ENCODE data around the gene MYL12A.
"Not testable (repeated sequence)": the region's sequence is repeated elsewhere in the genome, so short reads cannot be mapped to it uniquely, and the experiment has no call there.

The MYL12A gene

GRCh38 chr18:3254725-3255124 lies 7.1 kb downstream of the MYL12A start:
- DNase-seq, result no peak

DNA sequence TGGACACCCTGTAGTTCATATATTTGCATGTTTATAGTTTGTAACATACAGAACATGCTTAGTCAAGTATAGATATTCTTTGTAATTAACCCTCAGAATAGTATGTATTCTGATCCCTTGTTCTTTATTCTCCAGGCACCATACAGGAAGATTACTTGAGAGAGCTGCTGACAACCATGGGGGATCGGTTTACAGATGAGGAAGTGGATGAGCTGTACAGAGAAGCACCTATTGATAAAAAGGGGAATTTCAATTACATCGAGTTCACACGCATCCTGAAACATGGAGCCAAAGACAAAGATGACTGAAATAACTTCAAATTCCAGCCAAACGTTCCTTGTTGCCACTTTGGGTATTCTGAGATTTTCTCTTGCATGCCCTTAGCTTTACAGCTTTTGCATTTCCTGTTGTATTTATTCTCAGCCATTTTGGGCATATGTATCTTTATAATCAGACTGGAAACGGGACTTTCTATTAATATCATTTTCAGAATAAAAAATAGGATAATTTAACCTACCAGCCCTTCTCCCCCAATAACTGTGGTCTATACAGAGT lies 8.1 kb downstream of the MYL12A start:
- no peak for DNase-seq

GRCh38 chr18:3256693-3257626 lies 9.4 kb downstream of the MYL12A start:
- no peak for DNase-seq

- no peak for DNase-seq
Observed at GRCh38 chr18:3257627-3258120, 10.1 kb downstream of the MYL12A start.

DNA sequence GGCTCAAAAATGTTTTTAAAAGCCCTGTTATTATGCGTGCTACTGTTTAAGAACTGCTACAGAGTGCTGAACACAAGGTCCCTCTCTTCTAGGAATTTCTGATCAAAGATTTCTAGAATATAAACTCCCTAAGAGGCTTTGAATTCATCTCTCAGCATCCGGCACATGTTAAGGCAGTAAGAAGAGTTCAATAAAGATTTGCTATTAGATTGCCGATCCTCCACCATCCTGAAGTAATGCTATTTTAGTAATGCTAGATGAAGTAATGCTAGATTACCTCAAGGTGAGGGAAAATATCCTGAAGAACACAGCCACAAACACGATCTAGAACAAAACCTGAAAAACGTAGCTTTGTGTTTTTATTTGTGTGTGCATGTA lies 13.4 kb downstream of the MYL12A start:
- no peak for DNase-seq

GRCh38 chr18:3261373-3262233 lies 14.0 kb downstream of the MYL12A start, which contains the start of gene MYL12B:
Gene MYL12B, plus strand, starts transcription at chr18:3262133. Its CDS starts 10,766 bp downstream, at chr18:3272899.
- peak; percentile 23 to 93 (median 71) for DNase-seq

- peak in 9 of 51 donors; percentile 5 to 61 (median 31) for DNase-seq
Observed at GRCh38 chr18:3262234-3263131, 14.9 kb downstream of the MYL12A start.

DNA sequence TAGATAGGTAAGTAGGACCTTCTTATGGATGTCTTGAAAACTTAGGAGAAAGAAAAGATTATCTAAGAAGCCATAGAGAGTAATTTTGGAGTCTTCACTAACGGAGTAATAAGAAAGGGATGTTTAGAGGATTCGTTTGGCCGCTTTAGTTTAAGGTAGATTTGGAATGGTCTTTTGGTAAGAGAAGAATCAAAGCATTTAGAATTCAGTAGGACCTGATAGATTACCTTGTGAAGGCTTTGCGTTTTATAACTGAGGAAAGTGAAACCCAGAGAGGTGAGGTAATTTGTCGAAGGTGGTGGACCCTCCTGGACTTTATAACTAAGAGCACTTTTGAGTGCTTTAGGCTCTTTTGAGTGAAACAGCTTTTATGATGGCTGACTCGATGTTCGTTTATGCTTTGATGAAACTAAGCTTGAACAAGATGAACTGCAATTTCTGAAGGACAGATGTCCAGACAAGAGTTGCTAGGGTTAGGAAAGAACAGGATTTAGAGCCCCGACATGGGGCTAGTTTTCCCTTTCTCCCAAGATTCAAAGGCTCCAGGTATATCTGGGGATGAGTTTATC lies 15.6 kb downstream of the MYL12A start:
- DNase-seq, result no peak

DNA sequence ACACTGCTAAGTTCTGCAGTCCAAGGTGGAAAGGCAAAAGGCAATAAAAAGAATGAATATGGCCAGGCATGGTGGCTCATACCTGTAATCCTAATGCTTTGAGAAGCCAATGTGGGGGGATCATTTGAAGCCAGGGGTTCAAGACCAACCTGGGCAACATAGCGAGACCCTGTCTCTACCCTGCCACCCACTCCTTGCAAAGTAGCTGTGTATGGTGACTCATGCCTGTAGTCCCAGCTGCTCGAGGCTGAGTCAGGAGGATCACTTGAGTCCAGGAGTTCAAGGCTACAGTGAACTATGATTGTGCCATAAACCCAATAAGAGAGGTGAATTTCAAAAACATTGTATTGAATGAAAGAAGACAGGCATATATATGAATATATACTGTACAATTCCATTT lies 16.8 kb downstream of the MYL12A start:
- no peak for DNase-seq

DNA sequence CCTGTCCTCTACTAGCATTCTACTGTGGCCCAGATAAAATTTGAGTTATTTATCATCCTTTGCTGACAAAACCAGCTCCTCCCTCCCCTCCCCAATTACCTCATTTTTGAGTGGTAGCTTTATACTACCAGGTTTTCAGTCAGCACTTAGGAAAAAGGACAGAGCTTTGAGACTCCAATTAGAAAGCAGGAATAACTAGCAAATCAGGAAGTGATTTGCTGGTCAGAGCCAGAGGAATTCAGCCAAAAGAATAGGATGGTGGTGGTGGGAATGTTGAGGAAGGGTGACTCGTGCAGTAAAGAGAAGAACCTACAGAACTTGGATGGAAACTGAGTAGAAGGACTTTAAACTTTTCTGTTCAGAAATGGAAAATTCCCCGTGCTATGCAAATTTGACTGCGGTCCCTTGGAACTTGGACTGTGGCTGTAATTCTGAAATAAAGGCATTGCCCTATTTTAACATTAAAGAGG lies 18.0 kb downstream of the MYL12A start:
- no peak for DNase-seq

DNA sequence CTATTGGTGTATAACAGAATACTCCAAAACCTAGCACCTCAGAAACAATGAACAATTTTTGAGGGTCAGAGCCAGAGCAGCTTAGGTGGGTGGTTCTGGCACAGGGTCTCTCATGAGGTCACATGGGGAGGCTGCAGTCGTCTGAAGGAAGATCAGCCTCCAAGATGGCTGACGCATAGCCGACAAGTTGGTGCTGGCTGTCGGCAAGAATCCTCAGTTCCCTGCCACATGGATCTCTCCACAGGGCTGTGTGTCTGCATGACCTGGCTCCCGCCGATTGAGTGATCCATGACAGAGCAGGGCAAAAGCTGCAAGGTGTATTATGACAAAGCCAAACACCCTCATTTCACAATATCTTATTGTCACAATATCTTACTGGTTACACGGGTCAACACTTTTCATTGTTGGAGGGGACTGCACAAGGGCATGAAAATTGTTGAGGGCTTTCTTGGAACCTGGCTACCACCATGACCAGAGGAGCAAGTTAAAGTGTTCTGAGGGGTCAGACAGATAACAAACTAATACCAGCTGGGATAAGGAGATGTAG lies 18.5 kb downstream of the MYL12A start:
- no peak for DNase-seq

GRCh38 chr18:3268306-3268705 lies 20.7 kb downstream of the MYL12A start:
- DNase-seq, result no peak

GRCh38 chr18:3269241-3269913 lies 21.8 kb downstream of the MYL12A start:
- DNase-seq, result no peak

DNA sequence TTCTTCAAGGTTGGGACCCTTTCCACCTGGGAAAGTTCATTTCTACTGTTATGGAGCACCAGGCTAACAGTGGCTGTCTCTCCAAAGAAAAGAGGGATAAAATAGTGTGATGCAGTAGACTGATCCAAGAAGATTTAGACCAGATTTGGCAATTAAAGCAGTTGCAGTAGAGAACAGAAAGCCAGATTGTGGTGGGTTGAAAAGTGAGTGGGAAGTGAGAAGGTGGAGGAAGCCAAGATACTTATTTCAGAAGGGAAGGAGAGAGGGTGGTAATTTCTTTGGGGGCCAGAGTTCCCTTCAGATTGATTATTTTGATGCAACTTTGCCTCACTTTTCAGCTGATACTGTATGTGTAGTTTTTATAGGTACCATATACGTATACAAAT lies 22.3 kb downstream of the MYL12A start:
- DNase-seq, result no peak

- DNase-seq, result no peak
Observed at GRCh38 chr18:3273042-3273441, 25.4 kb downstream of the MYL12A start.

GRCh38 chr18:3277643-3278213 lies 30.1 kb downstream of the MYL12A start:
- not testable (repeated sequence) for DNase-seq

DNA sequence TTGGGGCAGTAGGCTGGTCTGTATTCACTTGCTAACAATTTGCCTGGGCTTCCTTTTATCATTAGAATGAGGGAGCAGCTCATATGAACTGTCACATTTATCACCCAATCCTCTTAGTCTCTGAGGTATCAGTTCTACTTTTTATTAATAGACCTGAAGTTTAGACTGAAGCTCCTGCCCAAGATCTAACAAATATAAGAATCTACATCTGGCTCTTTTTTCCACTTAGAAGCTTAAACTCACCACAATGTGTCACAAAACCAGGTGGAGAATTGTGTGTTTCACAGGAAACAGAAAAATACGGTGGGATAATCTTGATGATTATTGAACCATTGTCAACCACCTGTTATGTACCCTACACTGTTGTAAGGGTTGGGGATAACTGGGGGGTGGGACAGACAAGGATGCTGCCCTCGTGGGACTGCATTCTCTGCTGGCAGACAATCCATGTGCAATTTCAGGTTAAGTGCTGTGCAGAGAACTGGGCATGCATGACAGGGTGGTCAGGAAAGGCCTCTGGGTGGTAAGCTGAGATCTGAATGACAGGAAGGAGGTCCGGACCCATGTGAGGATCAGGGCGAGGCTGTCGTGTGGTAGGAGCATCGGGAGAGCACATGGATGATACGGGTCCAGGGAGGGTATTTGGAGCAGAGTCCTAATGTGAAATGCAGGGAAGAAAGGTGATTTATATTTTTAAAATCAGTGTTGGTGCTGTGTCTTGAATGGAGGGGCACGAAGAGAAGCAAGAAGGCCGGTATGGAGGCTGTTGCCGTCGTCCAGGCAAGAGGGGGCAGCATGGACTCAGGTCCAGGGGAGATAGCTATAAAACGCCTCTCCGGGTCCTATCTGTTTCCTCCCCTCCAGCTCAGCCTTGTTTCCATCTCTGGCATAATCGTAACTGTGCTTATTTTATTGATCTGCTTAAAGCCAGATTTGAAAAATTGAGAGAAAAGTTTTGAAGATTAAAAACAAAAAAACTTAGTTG lies 31.9 kb downstream of the MYL12A start:
- no peak for DNase-seq
